ENCODE measurements around the gene SPG7. TPM values are rescaled to one million over a fixed set of nuclear protein-coding genes. Genes with fewer than 3 reads are reported as not detected.

SPG7 gene
- total and polyA plus RNA-seq, 12 donors = 69.8 to 145 (median 101) TPM

DNA sequence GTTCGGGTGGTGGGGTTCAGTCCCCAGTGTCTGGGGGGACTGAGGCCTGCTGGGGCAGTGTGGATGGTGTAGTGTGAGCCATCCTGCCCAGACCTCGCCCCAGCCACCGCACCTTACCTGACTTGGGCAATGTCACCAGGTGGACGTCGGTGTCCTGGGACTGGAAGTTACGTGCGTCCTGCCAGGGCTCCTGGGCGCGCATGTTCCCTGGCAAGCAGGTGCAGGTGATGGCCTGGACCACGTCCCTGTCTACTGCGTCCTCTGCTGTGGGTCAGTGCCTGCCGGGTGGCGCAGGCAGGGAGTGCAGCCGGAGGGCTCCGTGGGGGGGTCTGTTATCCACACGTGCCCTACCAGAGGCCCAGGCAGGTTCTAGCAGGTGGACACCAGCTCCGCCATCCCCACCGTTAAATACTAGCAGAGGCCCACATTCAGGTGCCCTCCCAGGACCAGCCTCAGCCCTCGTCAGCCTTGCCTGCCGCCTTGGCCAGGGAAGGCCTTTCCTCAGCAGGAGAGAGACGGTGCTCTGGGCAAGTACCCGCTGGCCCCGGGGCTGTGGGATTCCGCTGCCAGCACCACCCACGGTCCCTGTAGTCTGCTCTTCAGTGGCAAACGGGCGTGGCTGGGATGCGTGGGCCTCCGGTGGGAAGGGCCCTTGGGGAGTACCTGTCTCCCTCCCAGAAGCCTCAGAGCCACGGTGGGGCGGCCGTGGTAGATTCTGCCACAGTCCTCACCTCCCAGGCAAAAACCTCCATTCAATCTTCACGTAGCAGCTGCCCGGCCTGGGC is 97.2 kb downstream of the SPG7 start:
- Histone ChIP-seq H3K9me3 (no peaks in the 10 kb centered on the region), H3K4me1 (peaks cover 0 to 14% (median 7%) of the 10 kb centered on the region in 9 donors), H3K27ac (no peak overlapping the region), H3K4me3 (no peak overlapping the region), H3K27me3 (peaks cover 0 to 28% (median 18%) of the 10 kb centered on the region in 7 donors), H3K36me3 (no peaks in the 10 kb centered on the region)
- ATAC-seq (peak in 2 of 8 donors; percentile 6 to 10), DNase-seq (no peak)
- 89 to 91% methylated on average over 34 of the region's 34 CpGs for WGBS, 2 donors
- TF ChIP-seq, protein P1, sequence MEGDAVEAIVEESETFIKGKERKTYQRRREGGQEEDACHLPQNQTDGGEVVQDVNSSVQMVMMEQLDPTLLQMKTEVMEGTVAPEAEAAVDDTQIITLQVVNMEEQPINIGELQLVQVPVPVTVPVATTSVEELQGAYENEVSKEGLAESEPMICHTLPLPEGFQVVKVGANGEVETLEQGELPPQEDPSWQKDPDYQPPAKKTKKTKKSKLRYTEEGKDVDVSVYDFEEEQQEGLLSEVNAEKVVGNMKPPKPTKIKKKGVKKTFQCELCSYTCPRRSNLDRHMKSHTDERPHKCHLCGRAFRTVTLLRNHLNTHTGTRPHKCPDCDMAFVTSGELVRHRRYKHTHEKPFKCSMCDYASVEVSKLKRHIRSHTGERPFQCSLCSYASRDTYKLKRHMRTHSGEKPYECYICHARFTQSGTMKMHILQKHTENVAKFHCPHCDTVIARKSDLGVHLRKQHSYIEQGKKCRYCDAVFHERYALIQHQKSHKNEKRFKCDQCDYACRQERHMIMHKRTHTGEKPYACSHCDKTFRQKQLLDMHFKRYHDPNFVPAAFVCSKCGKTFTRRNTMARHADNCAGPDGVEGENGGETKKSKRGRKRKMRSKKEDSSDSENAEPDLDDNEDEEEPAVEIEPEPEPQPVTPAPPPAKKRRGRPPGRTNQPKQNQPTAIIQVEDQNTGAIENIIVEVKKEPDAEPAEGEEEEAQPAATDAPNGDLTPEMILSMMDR (IDR thresholded peaks at IDR 0.05) = no peak
- intact Hi-C loops (cut with DNase I) = no loop called here

DNA sequence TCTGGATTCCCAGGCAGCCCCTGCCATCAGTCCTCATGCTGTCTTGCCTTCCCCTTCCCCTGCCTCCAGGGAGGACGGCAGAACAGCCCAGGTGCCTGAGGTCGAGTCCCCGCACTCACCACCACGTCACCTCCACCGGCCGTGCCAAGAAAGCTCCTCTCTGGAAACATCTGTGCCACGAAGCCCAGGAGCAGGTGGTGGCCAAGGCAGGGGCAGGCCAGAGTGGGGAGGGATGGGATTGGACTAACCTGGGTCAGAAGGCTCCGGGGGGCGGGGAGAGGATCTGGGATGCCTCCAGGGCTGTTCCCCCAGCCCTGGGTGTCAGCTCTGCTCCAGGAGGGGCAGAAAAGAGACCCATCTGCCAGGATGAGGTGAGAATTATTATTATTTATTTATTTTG is 97.8 kb downstream of the SPG7 start:
- Histone ChIP-seq H3K36me3 (no peaks in the 10 kb centered on the region), H3K4me3 (no peak overlapping the region), H3K27me3 (peaks cover 0 to 28% (median 18%) of the 10 kb centered on the region in 7 donors), H3K4me1 (peaks cover 0 to 14% (median 7%) of the 10 kb centered on the region in 9 donors), H3K27ac (no peak overlapping the region), H3K9me3 (no peaks in the 10 kb centered on the region)
- intact Hi-C loops (cut with DNase I) = no loop called here
- TF ChIP-seq, protein P1 (IDR thresholded peaks at IDR 0.05) = no peak
- DNase-seq = no peak
- ATAC-seq = peak in 1 of 8 donors; percentile 32
- WGBS, 2 donors = 86 to 87% methylated on average over 9 of the region's 9 CpGs

Other genes with a start within 250 kb of the SPG7 start
- gene ANKRD11, start 17.8 kb upstream of the SPG7 start, total RNA-seq = 10 to 100 TPM; 55.9 to 93.6 (median 67.4) TPM
- 10 to 100 TPM; 47.7 to 65.5 TPM for gene ANKRD11, start 17.8 kb upstream of the SPG7 start, polyA plus RNA-seq
- gene RPL13, start 52.3 kb downstream of the SPG7 start, total RNA-seq = 1,000 to 10,000 TPM in 4 of 10 donors, 100 to 1,000 TPM in 6; 786 to 1,426 (median 935) TPM
- gene RPL13, start 52.3 kb downstream of the SPG7 start, polyA plus RNA-seq = 1,000 to 10,000 TPM; 3,221 to 7,398 TPM
- under 1 TPM in 1 of 10 donors, not detected in 9; 0.16 TPM for gene CPNE7, start 67.4 kb downstream of the SPG7 start, total RNA-seq
- under 1 TPM in 1 of 2 donors, not detected in 1; 0.33 TPM for gene CPNE7, start 67.4 kb downstream of the SPG7 start, polyA plus RNA-seq
- not detected for gene DPEP1, start 105.2 kb downstream of the SPG7 start, total RNA-seq
- gene DPEP1, start 105.2 kb downstream of the SPG7 start, polyA plus RNA-seq = under 1 TPM in 1 of 2 donors, not detected in 1; 0.09 TPM
- 10 to 100 TPM; 31.5 to 47.4 (median 36.7) TPM for gene CHMP1A, start 149.3 kb downstream of the SPG7 start, total RNA-seq
- gene CHMP1A, start 149.3 kb downstream of the SPG7 start, polyA plus RNA-seq = 10 to 100 TPM; 30.6 to 71.4 TPM
- gene SPATA33, start 149.4 kb downstream of the SPG7 start, total RNA-seq = 1 to 10 TPM in 9 of 10 donors, under 1 TPM in 1; 0.76 to 4.6 (median 2.4) TPM
- gene SPATA33, start 149.4 kb downstream of the SPG7 start, polyA plus RNA-seq = 1 to 10 TPM; 4.1 TPM
- gene CDK10, start 178.3 kb downstream of the SPG7 start, total RNA-seq = 10 to 100 TPM; 14.7 to 31.4 (median 21.6) TPM
- 10 to 100 TPM; 35.9 to 63.4 TPM for gene CDK10, start 178.3 kb downstream of the SPG7 start, polyA plus RNA-seq
- 1 to 10 TPM; 1.9 to 4.1 (median 2.9) TPM for gene SPATA2L, start 193.3 kb downstream of the SPG7 start, total RNA-seq
- gene SPATA2L, start 193.3 kb downstream of the SPG7 start, polyA plus RNA-seq = 10 to 100 TPM in 1 of 2 donors, 1 to 10 TPM in 1; 3.2 to 13.0 TPM
- gene VPS9D1, start 212.5 kb downstream of the SPG7 start, total RNA-seq = 10 to 100 TPM in 9 of 10 donors, 1 to 10 TPM in 1; 9.3 to 15.6 (median 11.8) TPM
- 10 to 100 TPM in 1 of 2 donors, 1 to 10 TPM in 1; 7.0 to 41.0 TPM for gene VPS9D1, start 212.5 kb downstream of the SPG7 start, polyA plus RNA-seq
- gene ZNF276, start 213.1 kb downstream of the SPG7 start, total RNA-seq = 10 to 100 TPM in 9 of 10 donors, 1 to 10 TPM in 1; 8.2 to 16.0 (median 12.8) TPM
- 10 to 100 TPM; 12.2 to 29.3 TPM for gene ZNF276, start 213.1 kb downstream of the SPG7 start, polyA plus RNA-seq